Osteoblast (primary cell): ENCODE data around the gene GPR155. TPM values are rescaled to one million over a fixed set of nuclear protein-coding genes. Genes with fewer than 3 reads are reported as not detected.
"Not testable (repeated sequence)": the region's sequence is repeated elsewhere in the genome, so short reads cannot be mapped to it uniquely, and the experiment has no call there.

Experiments
- DNase-seq: peaks from one replicate; pipeline ENCODE4 v3.0.0; 2011; ENCODE audit warnings: low spot score, mixed read lengths; ENCODE audit not compliant: insufficient read length; ENCODE audit errors: missing footprints
- H2AFZ ChIP-seq: 2 replicates; pipeline ENCODE4 v1.6.0; 2011; ENCODE audit warnings: mild to moderate bottlenecking, low read length
- H3K27ac ChIP-seq: 2 replicates; pipeline ENCODE4 v1.5.1; 2011; ENCODE audit warnings: mild to moderate bottlenecking, low read depth, low read length, moderate library complexity
- H3K27me3 ChIP-seq: 2 replicates; pipeline ENCODE4 v1.6.0; 2012; ENCODE audit warnings: mild to moderate bottlenecking, control low read depth, inconsistent platforms, low read length, moderate library complexity; ENCODE audit not compliant: insufficient read depth
- H3K36me3 ChIP-seq: 2 replicates; pipeline ENCODE4 v1.5.1; 2011; ENCODE audit warnings: mild to moderate bottlenecking, low read length, control low read depth, moderate library complexity; ENCODE audit not compliant: insufficient read depth
- H3K4me1 ChIP-seq: 2 replicates; pipeline ENCODE4 v1.5.1; 2011; ENCODE audit warnings: mild to moderate bottlenecking, low read length, control low read depth, moderate library complexity; ENCODE audit not compliant: insufficient read depth
- H3K4me2 ChIP-seq: 2 replicates; pipeline ENCODE4 v1.6.0; 2011; ENCODE audit warnings: mild to moderate bottlenecking, low read length; ENCODE audit not compliant: insufficient read depth
- H3K4me3 ChIP-seq: fragments of 200-600 bp; sonication (generic); 3 replicates; pipeline ENCODE4 v1.5.1; 2012; ENCODE audit warnings: mild to moderate bottlenecking, low read length, inconsistent platforms; ENCODE audit not compliant: insufficient read depth
- H3K79me2 ChIP-seq: 2 replicates; pipeline ENCODE4 v1.6.0; 2012; ENCODE audit warnings: mild to moderate bottlenecking, low read length, control low read depth, inconsistent platforms; ENCODE audit not compliant: insufficient read depth
- H3K9me3 ChIP-seq: 2 replicates; pipeline ENCODE4 v1.5.1; 2011; ENCODE audit warnings: low read depth, low read length, control low read depth
- H4K20me1 ChIP-seq: 2 replicates; pipeline ENCODE4 v1.6.0; 2012; ENCODE audit warnings: mild to moderate bottlenecking, low read length, control low read depth; ENCODE audit not compliant: insufficient read depth
- CTCF ChIP-seq: IDR thresholded peaks from 2 replicates; pipeline ENCODE4 v1.5.1; 2011; ENCODE audit warnings: mild to moderate bottlenecking, low read depth, low read length, moderate library complexity; ENCODE audit errors: extremely low read depth
- total RNA-seq: library from RNA; depleted of rRNA; stranded (reverse); fragments of >200 nt; gene quantifications from 2 replicates; pipeline ENCODE4 v1.2.3, GENCODE V29; 2012

The GPR155 gene
- total RNA-seq, 1 donor: 4.3 TPM

DNA sequence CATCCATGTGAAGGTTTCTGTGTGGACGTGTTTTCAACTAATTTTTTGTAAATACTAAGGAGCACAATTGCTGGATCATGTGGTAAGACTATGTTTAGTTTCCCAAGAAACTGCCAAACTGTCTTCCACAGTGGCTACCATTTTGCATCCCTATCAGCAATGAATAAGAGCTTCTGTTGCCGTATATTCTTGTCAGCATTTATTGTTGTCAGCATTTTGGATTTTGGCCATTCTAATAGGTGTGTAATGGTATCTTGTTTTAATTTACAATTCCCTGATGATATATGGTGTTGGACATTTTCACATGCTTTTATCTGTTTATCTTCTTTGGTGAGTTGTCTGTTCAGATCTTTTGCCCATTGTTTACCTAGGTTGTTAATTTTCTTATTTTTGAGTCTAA, 56.8 kb downstream of the GPR155 start:
- no peak overlapping the region for H3K4me3 ChIP-seq
- H3K4me1 ChIP-seq: no peaks in the 10 kb centered on the region
- TF ChIP-seq CTCF: no peak
- H4K20me1 ChIP-seq: no peaks in the 10 kb centered on the region
- no peak overlapping the region for H3K4me2 ChIP-seq
- no peak overlapping the region for H3K27ac ChIP-seq
- DNase-seq: no peak
- no peaks in the 10 kb centered on the region for H3K79me2 ChIP-seq
- H2AFZ ChIP-seq: no peak overlapping the region
- H3K36me3 ChIP-seq: no peaks in the 10 kb centered on the region
- no peaks in the 10 kb centered on the region for H3K9me3 ChIP-seq
- H3K27me3 ChIP-seq: no peaks in the 10 kb centered on the region

DNA sequence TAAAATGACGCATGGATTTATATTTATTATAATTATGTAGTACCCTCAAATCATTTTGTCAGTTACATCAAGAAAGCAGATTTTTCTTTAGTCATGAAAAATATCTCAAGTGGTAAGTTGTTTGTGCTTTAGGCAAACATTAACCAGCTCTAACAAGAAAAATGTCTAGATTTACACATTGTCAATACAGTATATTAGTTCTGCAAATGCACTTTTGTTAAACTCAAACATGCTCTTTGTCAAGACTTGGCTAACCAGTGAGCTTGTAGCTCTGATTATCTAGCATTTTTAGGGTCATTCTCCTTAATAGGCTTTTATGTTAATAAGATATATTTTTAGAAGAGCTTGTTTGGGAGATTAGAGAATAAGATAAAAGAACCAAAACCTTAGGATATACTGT, 58.6 kb downstream of the GPR155 start:
- Histone ChIP-seq H2AFZ (no peak overlapping the region), H3K79me2 (no peaks in the 10 kb centered on the region), H3K27ac (no peak overlapping the region), H3K36me3 (no peaks in the 10 kb centered on the region), H3K27me3 (no peaks in the 10 kb centered on the region), H3K4me1 (no peaks in the 10 kb centered on the region), H3K4me2 (no peak overlapping the region), H3K9me3 (no peaks in the 10 kb centered on the region), H4K20me1 (no peaks in the 10 kb centered on the region), H3K4me3 (no peak overlapping the region)
- DNase-seq: no peak
- TF ChIP-seq CTCF: no peak

DNA sequence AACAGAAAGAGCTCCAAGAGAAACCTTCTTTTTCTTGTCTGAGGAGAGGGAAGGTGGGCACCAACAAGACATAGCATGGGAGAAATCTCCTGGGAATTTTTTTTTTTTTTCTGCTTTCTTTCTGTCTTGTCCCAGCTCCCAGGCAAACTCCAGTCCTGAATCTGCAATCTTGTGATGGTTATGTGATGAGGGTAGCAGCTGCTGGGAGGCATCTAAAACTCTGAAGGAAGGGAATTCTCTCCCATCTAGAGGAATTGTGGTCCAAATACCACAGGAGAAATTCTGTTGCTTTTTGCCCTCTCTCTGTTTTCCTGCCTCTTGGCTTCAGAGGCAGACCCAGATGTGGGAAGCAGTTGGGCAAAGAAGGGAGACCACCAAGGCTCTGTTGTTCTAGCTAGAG, 74.6 kb downstream of the GPR155 start:
- H3K27me3 ChIP-seq: no peaks in the 10 kb centered on the region
- no peak overlapping the region for H2AFZ ChIP-seq
- DNase-seq: no peak
- no peaks in the 10 kb centered on the region for H3K4me1 ChIP-seq
- H3K4me3 ChIP-seq: no peak overlapping the region
- H3K36me3 ChIP-seq: no peaks in the 10 kb centered on the region
- no peak for TF ChIP-seq CTCF
- H3K9me3 ChIP-seq: no peaks in the 10 kb centered on the region
- H3K4me2 ChIP-seq: no peak overlapping the region
- H3K27ac ChIP-seq: no peak overlapping the region
- no peaks in the 10 kb centered on the region for H4K20me1 ChIP-seq
- no peaks in the 10 kb centered on the region for H3K79me2 ChIP-seq

DNA sequence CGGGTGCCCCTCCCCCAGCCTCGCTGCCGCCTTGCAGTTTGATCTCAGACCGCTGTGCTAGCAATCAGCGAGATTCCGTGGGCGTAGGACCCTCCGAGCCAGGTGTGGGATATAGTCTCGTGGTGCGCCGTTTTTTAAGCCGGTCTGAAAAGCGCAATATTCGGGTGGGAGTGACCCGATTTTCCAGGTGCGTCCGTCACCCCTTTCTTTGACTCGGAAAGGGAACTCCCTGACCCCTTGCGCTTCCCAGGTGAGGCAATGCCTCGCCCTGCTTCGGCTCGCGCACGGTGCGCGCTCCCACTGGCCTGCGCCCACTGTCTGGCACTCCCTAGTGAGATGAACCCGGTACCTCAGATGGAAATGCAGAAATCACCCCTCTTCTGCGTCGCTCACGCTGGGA, 76.8 kb downstream of the GPR155 start:
- not testable (repeated sequence) for H3K9me3 ChIP-seq, H3K27ac ChIP-seq, H3K79me2 ChIP-seq, DNase-seq, H4K20me1 ChIP-seq, H3K4me3 ChIP-seq, H3K4me2 ChIP-seq, H3K4me1 ChIP-seq, H3K36me3 ChIP-seq, H3K27me3 ChIP-seq, H2AFZ ChIP-seq

GRCh38 chr2:174403628-174404027, 83.2 kb downstream of the GPR155 start:
- no peak overlapping the region for H2AFZ ChIP-seq
- TF ChIP-seq CTCF: no peak
- H3K27ac ChIP-seq: no peak overlapping the region
- H3K9me3 ChIP-seq: no peaks in the 10 kb centered on the region
- H3K4me2 ChIP-seq: no peak overlapping the region
- peaks cover 9% of the 10 kb centered on the region for H3K36me3 ChIP-seq
- H3K27me3 ChIP-seq: no peaks in the 10 kb centered on the region
- no peak for DNase-seq
- H3K4me3 ChIP-seq: no peak overlapping the region
- no peaks in the 10 kb centered on the region for H3K4me1 ChIP-seq
- H3K79me2 ChIP-seq: no peaks in the 10 kb centered on the region
- no peaks in the 10 kb centered on the region for H4K20me1 ChIP-seq
